ENCODE data around the gene MRPL28.

The MRPL28 gene

DNA sequence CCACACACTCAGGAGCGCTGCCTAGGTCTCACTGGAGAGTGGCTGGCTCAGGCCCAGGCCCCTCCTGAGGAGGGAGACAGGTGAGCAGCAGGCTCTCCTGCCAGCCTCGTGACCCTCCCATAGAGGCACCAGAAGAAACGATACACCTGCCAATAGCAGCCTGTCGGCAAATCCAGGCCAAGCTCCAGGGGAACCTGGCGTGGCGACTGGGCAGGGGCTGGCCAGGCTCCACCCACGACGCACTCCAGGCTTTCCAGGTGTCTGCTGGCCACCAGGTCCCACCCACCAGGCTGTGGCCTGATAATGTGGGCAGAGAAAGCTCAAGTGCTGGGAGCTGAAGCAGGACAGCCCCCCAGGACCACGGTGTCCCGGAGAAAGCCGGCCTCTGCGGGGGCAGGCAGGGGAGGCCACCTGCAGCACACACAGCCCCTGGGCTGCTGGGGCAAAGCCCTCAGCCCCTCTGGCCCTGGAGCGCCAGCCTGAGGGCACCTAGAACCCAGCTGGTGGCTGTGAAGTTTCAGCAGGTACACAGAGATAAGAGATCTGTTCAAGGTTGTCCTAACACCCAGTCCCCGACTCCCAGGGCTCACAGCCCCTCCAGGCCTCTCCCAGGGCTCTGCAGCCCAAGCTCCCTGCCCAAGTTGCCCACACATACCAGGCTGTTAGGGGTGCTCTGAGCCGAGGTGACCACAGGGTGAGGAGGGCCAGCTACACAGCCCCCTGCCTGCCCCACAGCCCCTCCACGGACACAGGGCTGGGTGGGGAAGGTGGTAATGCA is 9.0 kb upstream of the MRPL28 start:
- peak overlapping the region; percentile 99 for H3K27ac ChIP-seq
- no peak for TF ChIP-seq ZFX (IDR thresholded peaks at IDR 0.05)
- TF ChIP-seq, protein P1, sequence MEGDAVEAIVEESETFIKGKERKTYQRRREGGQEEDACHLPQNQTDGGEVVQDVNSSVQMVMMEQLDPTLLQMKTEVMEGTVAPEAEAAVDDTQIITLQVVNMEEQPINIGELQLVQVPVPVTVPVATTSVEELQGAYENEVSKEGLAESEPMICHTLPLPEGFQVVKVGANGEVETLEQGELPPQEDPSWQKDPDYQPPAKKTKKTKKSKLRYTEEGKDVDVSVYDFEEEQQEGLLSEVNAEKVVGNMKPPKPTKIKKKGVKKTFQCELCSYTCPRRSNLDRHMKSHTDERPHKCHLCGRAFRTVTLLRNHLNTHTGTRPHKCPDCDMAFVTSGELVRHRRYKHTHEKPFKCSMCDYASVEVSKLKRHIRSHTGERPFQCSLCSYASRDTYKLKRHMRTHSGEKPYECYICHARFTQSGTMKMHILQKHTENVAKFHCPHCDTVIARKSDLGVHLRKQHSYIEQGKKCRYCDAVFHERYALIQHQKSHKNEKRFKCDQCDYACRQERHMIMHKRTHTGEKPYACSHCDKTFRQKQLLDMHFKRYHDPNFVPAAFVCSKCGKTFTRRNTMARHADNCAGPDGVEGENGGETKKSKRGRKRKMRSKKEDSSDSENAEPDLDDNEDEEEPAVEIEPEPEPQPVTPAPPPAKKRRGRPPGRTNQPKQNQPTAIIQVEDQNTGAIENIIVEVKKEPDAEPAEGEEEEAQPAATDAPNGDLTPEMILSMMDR (conservative IDR thresholded peaks at IDR 0.05) = no peak

- TF ChIP-seq ZFX (IDR thresholded peaks at IDR 0.05) = no peak
- TF ChIP-seq, protein P1 (conservative IDR thresholded peaks at IDR 0.05) = no peak
- H3K27ac ChIP-seq = peak overlapping the region; percentile 99
Observed at GRCh38 chr16:378821-379182, 8.5 kb upstream of the MRPL28 start.

DNA sequence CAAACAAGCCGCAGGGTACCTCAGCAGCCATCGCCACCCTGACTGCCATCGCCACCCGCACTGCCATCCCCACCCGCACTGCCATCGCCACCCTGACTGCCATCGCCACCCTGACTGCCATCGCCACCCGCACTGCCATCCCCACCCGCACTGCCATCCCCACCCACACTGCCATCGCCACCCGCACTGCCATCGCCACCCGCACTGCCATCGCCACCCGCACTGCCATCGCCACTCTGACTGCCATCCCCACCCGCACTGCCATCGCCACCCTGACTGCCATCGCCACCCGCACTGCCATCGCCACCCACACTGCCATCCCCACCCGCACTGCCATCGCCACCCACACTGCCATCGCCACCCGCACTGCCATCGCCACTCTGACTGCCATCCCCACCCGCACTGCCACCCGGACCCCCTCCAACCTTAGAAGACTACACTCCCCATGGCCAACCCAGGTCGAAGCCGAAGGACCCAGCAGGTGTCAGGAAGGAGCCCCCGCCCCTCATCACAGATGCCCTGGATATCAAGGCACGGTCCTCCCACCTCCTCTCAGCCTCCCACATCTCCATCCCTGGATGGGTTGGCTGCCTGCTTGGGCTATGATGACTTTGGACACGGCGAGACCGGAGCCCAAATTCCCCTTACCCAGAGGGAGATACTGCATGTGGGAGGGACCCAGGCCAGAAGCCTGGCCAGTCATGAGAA is 7.9 kb upstream of the MRPL28 start:
- peak overlapping the region; percentile 99 for H3K27ac ChIP-seq

DNA sequence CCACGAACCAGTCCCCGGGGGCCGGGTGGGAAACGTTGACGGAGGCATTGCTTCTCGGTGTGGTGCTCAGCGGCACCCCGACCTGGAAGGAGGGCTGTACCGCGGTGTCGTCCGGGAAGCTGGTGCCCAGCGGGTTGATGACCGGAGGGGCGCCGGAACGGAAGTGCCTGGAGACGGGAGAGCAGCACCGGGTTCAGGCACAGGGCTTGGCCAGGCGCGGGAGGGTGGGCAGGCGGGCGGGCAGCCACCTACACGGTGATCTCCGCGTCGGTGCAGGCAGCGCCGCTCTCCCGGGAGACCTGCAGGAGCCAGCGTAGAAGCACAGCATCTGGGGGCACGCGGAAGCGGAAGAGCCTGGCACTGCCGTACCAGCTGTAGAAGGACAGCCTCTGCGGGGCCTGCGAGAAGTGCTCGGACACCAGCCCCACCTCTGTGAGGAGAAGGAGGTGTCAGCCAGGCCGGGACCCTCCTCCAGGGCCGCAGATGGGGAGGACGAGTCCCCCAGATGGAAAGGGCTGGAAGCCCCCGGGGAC is 7.1 kb upstream of the MRPL28 start:
- no peak for TF ChIP-seq ZFX (IDR thresholded peaks at IDR 0.05)
- TF ChIP-seq, protein P1 (conservative IDR thresholded peaks at IDR 0.05) = no peak
- H3K27ac ChIP-seq = no peak overlapping the region

GRCh38 chr16:376817-377418 is 6.6 kb upstream of the MRPL28 start:
- H3K27ac ChIP-seq = no peak overlapping the region
- TF ChIP-seq, protein P1 (conservative IDR thresholded peaks at IDR 0.05) = no peak
- no peak for TF ChIP-seq ZFX (IDR thresholded peaks at IDR 0.05)

DNA sequence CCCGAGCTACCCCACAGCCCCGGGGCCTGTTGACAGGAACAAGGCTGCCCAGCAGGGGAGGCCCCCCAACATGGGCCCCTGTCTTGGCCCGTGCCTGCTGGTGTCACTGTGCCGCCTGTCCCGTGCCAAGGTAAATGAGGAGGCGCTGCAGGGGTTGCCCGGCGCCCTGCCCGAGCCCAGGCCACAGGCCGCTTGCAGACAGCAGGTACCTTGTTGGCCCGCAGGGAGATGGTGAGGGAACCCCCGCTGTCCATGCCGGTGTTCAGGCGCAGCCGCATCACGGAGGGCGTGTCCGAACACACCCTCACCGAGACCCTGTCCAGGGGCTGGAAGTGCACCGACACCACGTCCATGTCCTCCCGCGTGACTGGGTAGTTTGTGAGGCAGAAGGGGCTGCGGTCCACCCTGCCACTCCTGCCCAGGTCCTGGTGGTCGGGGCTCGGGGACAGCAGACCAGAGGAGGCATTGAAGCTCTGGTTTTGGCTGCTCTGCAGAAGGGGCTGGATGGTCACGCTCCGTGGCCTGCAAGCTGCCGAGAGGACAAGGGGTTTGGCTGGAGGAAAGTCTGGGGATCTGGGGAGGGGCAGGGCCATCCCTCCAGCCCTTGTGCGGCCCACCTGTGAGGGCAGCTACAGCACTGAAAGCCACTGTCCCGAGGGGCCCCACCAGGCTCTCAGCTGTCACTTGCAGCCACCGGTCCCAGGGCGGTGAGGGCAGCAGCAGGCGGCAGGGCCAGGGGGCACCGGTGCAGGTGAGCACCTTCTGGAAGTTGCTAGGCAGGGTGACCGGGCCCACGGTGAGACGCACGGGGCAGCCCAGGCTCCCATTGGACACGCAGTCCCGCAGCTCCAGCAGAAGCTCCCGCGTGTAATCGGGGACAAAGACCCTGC is 5.8 kb upstream of the MRPL28 start:
- no peak overlapping the region for H3K27ac ChIP-seq
- TF ChIP-seq, protein P1 (conservative IDR thresholded peaks at IDR 0.05) = no peak
- no peak for TF ChIP-seq ZFX (IDR thresholded peaks at IDR 0.05)

DNA sequence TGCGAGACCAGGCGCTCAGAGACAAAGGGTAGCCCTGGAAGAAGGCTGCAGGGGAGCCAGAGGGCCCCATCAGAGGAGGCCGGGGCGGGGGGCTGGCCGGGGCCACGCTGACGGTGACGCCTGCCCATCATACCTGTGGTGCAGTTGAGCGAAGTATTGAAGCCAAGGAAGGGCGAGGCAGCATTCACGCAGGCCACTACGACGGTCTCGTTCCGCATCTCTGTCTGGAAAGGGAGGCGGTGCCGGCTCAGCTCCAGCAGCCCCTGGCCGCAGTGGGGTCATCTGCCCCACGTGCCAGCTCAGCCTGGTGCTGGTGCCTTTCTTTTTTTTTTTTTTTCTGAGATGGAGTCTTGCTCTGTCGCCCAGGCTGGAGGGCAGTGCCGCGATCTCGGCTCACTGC is 4.9 kb upstream of the MRPL28 start:
- no peak for TF ChIP-seq ZFX (IDR thresholded peaks at IDR 0.05)
- TF ChIP-seq, protein P1 (conservative IDR thresholded peaks at IDR 0.05) = no peak
- no peak overlapping the region for H3K27ac ChIP-seq
